ENCODE data around the gene R3HDM1.
"Not testable (repeated sequence)": the region's sequence is repeated elsewhere in the genome, so short reads cannot be mapped to it uniquely, and the experiment has no call there.

R3HDM1 gene

GRCh38 chr2:135573620-135574019 lies 42.3 kb downstream of the R3HDM1 start:
- DNase-seq, result no peak

- no peak for DNase-seq
Observed at GRCh38 chr2:135581282-135581681, 50.0 kb downstream of the R3HDM1 start.

DNA sequence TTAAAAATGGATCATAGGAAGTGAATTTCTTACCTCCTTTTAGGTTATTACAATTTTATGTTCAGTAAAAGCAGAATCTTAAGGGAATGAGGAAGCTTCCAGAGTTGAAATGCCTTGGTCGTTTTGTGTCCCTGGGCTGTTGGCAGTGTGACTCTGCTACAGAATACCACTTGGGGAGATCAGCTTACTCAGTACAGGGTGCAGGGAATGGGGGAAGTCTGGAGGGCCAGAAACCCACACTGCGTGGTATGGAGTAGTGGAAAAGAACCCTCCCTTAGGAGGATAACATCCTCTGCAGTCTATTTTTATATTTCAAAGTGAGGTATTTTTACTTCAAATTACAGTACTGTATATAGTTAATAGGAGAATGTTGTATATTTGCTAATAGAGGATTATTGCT lies 51.1 kb downstream of the R3HDM1 start:
- DNase-seq, result no peak

DNA sequence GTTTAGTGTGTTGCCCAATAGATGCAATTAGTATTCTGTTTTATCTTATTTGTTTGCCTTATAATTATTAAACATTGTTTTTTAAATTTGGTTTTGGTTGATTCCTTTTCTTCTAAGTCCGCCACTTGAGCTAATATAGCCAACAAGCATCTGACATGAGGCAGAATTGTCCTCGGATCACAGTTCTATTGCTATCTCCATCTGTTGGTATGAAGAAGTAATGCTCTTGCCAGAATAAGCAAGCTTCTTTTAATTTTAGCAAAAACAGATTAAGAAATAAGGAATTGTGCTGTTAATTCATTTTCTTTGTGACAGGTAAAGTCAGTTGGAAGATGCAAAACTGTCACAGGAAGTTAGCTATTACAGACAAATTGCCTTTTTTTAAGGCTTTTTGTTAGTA lies 54.3 kb downstream of the R3HDM1 start:
- DNase-seq, result no peak

- DNase-seq, result no peak
Observed at GRCh38 chr2:135586148-135586547, 54.9 kb downstream of the R3HDM1 start.

GRCh38 chr2:135587958-135588357 lies 56.7 kb downstream of the R3HDM1 start:
- no peak for DNase-seq

DNA sequence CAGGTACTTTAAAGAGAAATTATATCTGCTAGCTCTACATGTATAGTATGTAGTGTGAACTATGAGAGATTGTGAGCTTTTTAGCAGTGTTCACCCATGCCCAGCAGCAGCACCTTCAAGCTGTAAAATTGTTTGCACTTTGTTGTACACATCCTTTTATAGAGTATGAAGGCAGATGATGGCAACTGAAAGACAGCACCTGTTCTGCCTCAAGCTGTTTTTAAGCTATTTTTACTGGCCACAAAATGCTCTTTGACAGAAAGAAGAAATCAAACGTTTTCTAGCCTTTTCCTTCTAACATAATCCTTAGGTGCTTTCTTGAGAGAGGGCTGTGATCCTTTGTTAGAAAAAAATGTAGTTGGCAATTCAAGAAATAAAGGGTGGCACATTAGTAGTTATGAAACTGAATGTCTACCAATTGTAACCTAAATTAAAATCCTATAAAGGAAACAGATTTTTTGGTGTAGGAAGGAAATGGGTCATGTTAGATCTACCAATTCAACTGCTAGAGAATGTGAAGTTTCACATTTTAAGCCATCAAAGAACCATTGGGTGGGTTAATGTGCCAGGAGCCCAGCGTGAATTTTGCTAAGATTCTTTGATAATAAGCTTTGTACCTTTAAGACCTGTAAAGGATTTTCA lies 59.5 kb downstream of the R3HDM1 start:
- DNase-seq, result no peak

GRCh38 chr2:135600915-135601314 lies 69.6 kb downstream of the R3HDM1 start:
- no peak for DNase-seq

- DNase-seq, result no peak
Observed at GRCh38 chr2:135603543-135603942, 72.3 kb downstream of the R3HDM1 start.

- no peak for DNase-seq
Observed at GRCh38 chr2:135607561-135607960, 76.3 kb downstream of the R3HDM1 start.

DNA sequence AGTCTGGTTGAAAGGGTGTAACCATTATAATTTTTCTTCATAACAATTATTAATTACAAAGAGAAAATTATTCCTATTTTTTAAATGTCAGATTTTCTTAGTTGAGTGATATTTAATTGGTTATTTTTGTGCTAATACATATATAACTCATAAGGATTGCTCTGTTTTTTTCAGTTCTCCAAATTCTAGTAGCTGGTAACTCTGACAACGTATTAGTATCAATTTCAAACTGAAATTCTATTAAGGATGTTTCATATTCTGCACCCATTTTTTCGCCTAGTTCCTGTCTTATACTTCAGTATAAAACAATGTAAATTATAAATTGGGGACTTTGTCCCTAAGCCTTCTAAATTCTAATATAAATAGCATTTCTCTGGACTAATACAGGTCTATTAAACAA lies 81.0 kb downstream of the R3HDM1 start:
- no peak for DNase-seq

DNA sequence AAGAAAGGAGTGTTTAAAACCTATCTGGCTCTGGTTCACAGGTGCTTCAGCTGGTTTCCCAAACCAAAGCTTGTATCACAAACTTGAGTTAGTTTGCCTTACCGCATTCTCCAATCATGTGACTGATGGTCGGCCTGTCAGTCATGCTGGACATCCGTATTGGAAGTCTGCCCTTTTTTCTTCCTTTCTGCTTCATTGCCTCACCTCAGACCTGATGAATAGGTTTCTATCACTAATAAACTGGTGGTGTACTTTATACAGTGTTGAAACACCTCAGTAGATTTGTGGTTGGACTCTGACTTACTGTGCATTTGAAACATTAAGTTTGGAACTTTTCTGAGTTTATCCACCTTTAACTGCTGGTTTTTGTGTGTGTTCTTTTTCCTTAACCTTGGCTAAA lies 84.1 kb downstream of the R3HDM1 start:
- no peak for DNase-seq

- DNase-seq, result no peak
Observed at GRCh38 chr2:135617501-135618015, 86.3 kb downstream of the R3HDM1 start.

GRCh38 chr2:135620198-135620597 lies 88.9 kb downstream of the R3HDM1 start:
- no peak for DNase-seq

DNA sequence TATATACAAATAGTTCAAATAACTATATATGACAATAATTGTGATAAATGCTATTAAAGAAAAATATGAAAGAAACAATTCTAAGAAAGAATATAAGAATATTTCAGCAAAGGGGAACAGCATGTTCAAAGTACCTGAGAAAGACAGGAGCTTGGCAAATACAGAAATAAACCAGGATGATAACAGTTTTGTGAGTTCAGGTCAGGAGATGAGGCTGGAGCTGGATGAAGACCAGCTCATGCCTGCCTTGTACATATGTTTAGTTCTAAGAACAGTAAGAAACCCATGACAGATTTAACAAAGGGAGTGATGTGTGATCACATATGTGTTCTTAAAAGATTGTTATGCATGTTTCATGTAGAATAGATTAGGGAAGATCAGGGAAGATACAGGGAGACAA lies 98.2 kb downstream of the R3HDM1 start:
- no peak for DNase-seq

GRCh38 chr2:135630034-135630433 lies 98.8 kb downstream of the R3HDM1 start:
- not testable (repeated sequence) for DNase-seq

- no peak for DNase-seq
Observed at GRCh38 chr2:135630488-135630887, 99.2 kb downstream of the R3HDM1 start.

DNA sequence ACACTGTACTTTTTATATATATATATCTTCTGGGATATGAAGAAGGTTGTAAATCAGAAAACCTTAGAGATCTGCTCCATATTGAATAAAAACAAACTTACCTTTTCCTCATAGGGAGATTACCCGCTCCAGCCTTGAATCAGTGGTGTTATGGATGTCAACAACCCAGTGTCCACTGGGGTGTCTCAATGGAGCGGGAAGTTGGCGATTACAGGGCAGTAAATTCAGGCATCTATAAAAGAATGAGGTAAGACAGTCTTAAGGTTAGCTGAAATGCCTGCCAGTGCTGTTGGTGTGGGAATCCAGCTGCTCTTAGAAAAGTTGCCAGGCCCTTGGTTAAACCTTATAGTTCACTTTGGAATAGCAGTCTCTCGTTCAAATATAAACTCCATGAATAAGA lies 102.3 kb downstream of the R3HDM1 start:
- DNase-seq, result no peak

DNA sequence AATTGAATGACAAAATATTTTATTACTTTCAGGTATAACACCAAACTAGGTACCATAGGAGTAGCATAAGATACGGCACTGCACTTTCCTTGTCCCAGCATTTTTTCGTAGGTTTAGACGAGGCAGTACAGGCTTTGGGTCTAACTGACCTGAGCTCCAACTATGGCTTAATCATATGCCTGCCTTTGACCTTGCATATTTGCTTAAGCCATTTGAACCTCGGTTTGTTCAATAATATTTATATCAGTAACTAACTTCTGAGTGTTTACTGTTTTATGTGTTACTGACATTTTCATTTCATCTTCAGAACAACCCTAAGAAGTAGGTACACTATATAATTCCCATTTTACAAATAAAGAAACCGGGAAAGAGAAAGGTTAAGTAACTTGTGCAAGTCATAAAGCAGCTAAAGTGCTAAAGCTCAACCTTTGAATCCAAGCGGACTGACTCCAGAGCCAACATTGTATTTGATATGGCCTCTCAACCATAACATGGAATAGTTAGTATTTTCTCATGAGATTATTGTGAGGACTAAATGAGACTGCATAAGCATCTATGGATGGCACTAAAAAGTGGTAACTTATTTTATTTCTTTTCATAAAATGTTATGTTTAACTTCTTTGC lies 104.0 kb downstream of the R3HDM1 start:
- no peak for DNase-seq

- no peak for DNase-seq
Observed at GRCh38 chr2:135636982-135637381, 105.7 kb downstream of the R3HDM1 start.

- DNase-seq, result no peak
Observed at GRCh38 chr2:135637456-135638087, 106.3 kb downstream of the R3HDM1 start.

DNA sequence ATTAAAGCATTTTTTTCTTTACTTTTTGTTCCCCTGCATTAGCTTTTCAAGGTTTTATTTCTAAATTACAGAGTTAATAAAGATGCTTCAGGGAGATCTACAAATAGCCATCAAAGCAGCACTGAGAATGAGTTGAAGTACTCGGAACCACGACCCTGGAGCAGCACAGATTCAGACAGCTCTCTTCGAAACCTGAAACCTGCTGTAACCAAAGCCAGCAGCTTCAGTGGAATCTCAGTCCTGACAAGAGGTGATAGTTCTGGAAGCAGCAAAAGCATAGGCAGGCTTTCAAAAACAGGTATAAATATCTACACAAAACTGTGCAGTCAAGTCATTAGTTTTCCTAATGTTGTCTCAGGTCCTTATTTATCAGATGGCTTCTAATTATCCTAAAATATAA lies 107.5 kb downstream of the R3HDM1 start:
- no peak for DNase-seq

DNA sequence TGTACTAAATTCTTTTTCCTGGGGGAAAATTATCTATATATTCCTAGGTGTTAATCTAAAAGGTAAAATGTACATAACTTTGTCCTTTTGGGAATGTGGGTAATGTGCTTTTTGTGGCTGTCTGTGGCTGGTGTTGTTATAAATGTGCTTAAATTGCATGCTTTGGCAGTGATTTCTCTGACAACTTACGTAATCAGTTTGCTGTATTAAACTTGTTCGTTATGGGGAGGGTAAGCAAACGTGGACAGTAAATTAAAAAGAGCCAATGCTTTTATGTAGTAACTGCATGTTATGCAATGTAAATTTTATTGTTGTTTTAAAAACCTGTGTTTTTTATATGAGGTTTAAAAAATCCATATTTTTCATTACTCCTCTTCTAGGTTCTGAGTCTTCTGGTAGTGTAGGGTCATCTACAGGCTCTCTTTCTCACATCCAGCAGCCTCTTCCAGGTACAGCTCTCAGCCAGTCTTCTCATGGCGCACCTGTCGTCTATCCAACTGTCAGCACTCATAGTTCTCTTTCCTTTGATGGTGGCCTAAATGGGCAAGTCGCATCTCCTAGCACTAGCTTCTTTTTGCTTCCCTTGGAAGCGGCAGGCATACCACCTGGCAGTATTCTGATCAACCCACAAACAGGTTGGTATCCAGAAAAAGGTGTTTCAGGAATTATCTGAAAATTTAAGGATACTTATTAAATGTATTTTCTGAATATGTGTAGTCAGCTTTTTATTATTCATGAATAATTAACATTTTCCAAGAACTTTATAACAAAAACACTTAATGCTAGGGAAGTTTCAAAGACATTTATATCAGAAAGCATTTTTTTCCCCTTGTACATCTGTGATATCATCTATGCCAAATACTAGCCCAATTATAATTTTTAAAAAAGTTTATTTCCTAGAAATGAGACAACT lies 110.1 kb downstream of the R3HDM1 start:
- no peak for DNase-seq

Measured in right hindlimb (tissue), 1 donor.